HFFc6 (cell line): Measurements from ENCODE around the gene CTAGE15. TPM values are rescaled to one million over a fixed set of nuclear protein-coding genes. Genes with fewer than 3 reads are reported as not detected.

Experiments
- total RNA-seq, 6 experiments: library from RNA; stranded (reverse); fragmentation: NEBNext Ultra II Directional; extraction: Animal tissue kit (Norgen Biotek cat#: 25700); gene quantifications; 2 replicates in 1 of 6; 3 replicates in 5 of 6; pipeline ENCODE4 v1.2.3, GENCODE V29; 2021

CTAGE15 gene
- total RNA-seq, 6 experiments from 2014 or later, result 0.07 to 0.10 (median 0.08) TPM; not detected in 3

Other genes with a start within 250 kb of the CTAGE15 start
- 1 to 10 TPM in 3 of 6 experiments, under 1 TPM in 3; 0.70 to 1.3 (median 0.98) TPM for gene FAM131B, start 209.1 kb upstream of the CTAGE15 start, total RNA-seq
- gene ZYX, start 190.5 kb upstream of the CTAGE15 start, total RNA-seq, result 100 to 1,000 TPM; 491 to 576 (median 546) TPM
- gene EPHA1, start 162.9 kb upstream of the CTAGE15 start, total RNA-seq, result not detected
- not detected for gene TAS2R60, start 128.3 kb upstream of the CTAGE15 start, total RNA-seq
- not detected for gene TAS2R41, start 93.9 kb upstream of the CTAGE15 start, total RNA-seq
- 1 to 10 TPM; 1.3 to 2.1 (median 1.3) TPM for gene TCAF2, start 49.2 kb downstream of the CTAGE15 start, total RNA-seq
- gene CTAGE6, start 185.9 kb downstream of the CTAGE15 start, total RNA-seq, result under 1 TPM in 1 of 6 experiments, not detected in 5; 0.07 TPM